Chondrocyte (in vitro differentiated cells): ENCODE data around the gene ADCYAP1R1. TPM values are rescaled to one million over a fixed set of nuclear protein-coding genes. Genes with fewer than 3 reads are reported as not detected.

Experiments used
- DNase-seq: peaks from one replicate; pipeline ENCODE4 v3.0.0; 2021; ENCODE audit warnings: mixed read lengths, low spot score
- H3K27ac Mint-ChIP-seq: one replicate; pipeline ENCODE4 v1.8.0; 2021; ENCODE audit warnings: mild to moderate bottlenecking, moderate library complexity, mixed read lengths; ENCODE audit not compliant: unreplicated experiment
- H3K27me3 Mint-ChIP-seq: 2 replicates; pipeline ENCODE4 v1.8.0; 2021; ENCODE audit warnings: low read depth, mixed read lengths
- H3K36me3 Mint-ChIP-seq: 2 replicates; pipeline ENCODE4 v1.8.0; 2021; ENCODE audit warnings: low read depth, mixed read lengths
- H3K4me1 Mint-ChIP-seq: 2 replicates; pipeline ENCODE4 v1.8.0; 2021; ENCODE audit warnings: low read depth, mild to moderate bottlenecking, mixed read lengths
- H3K4me3 Mint-ChIP-seq: one replicate; pipeline ENCODE4 v1.8.0; 2021; ENCODE audit warnings: mild to moderate bottlenecking, moderate library complexity, mixed read lengths; ENCODE audit not compliant: unreplicated experiment
- H3K9me3 Mint-ChIP-seq: 2 replicates; pipeline ENCODE4 v1.8.0; 2021; ENCODE audit warnings: low read depth, mixed read lengths
- CTCF ChIP-seq: fragments of 200-600 bp; sonication (generic); IDR thresholded peaks from 2 replicates; pipeline ENCODE4 v1.5.0; 2021; ENCODE audit warnings: antibody characterized with exemption, mild to moderate bottlenecking, moderate library complexity
- total RNA-seq: library from RNA; stranded (reverse); gene quantifications from 3 replicates; pipeline ENCODE4 v1.2.1, GENCODE V29; 2021

The ADCYAP1R1 gene
- total RNA-seq, 1 donor from 2014 or later: not detected

DNA sequence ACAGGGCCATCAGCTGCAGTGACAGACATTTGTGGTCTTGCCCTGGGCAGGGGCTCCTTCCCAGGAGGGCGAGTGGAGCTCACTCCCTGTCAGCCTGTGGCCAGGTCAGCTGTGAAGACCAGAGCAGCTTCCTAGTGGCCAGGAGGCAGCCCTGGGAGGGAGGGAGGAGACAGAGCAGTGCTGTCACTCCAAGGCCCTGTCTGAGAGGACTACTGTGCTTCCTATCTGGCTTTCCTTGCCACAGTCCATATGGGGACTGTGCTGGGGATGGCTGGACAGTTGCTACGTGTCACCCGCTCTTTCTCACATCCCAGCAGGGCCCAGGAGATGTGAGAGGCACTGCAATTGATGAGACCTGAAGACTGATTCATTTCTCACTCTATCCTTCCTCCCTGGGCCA is 15.2 kb upstream of the ADCYAP1R1 start:
- no peaks in the 10 kb centered on the region for H3K36me3 Mint-ChIP-seq
- H3K27me3 Mint-ChIP-seq: peaks cover 81% of the 10 kb centered on the region
- H3K9me3 Mint-ChIP-seq: no peaks in the 10 kb centered on the region
- H3K27ac Mint-ChIP-seq: no peak overlapping the region
- no peak for TF ChIP-seq CTCF
- no peak for DNase-seq
- H3K4me3 Mint-ChIP-seq: no peak overlapping the region
- H3K4me1 Mint-ChIP-seq: no peaks in the 10 kb centered on the region

DNA sequence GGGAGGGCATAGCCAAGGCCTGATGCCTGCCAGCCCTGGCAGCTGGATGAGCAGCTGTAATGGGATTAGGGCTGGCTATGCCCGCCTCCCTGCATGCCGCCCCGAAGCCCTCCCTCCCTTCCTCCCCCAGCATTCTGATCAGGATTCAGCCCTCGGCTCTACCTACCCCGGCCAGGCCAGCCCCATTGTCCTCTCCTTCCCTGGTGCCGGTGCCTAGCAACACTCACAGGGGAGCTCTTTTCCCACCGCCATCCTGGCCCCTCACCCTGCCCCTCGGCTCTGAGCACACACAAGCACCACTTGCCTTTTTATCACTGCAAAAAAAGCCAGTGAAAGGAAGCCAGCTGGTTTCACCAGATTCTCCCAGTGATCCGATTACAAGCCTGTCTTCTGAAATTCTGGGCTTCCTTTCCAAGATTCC is 9.0 kb upstream of the ADCYAP1R1 start:
- Mint-ChIP-seq H3K4me1 (no peaks in the 10 kb centered on the region), H3K9me3 (no peaks in the 10 kb centered on the region), H3K4me3 (no peak overlapping the region), H3K27me3 (peaks cover 67% of the 10 kb centered on the region), H3K27ac (no peak overlapping the region), H3K36me3 (no peaks in the 10 kb centered on the region)
- TF ChIP-seq CTCF: no peak
- DNase-seq: no peak

GRCh38 chr7:31044529-31044928 is 7.6 kb upstream of the ADCYAP1R1 start:
- no peak for DNase-seq
- Mint-ChIP-seq H3K27me3 (peaks cover 58% of the 10 kb centered on the region), H3K27ac (no peak overlapping the region), H3K4me1 (no peaks in the 10 kb centered on the region), H3K9me3 (no peaks in the 10 kb centered on the region), H3K36me3 (no peaks in the 10 kb centered on the region), H3K4me3 (no peak overlapping the region)
- no peak for TF ChIP-seq CTCF

DNA sequence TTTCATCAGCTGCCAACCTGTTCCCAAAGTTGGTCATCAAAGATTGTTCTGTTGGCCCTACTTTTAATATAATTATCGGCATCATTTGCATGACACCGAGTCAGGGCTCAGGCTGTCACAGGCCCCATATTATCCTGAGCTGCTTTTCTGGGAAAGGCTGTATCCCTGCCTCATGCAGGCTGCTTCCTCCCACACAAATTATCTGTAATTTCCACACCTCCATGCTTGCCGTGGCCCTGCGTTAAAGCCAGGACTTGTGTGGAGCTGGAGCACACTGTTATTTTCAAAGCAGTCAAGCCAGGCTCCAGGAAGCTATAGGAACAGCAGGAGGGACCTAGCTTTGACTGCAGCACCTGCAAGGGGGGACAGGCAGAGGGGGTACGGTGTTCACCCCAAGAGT is 5.4 kb upstream of the ADCYAP1R1 start:
- Mint-ChIP-seq H3K9me3 (no peaks in the 10 kb centered on the region), H3K27me3 (peaks cover 62% of the 10 kb centered on the region), H3K4me3 (no peak overlapping the region), H3K27ac (no peak overlapping the region), H3K36me3 (no peaks in the 10 kb centered on the region), H3K4me1 (peaks cover 2% of the 10 kb centered on the region)
- TF ChIP-seq CTCF: no peak
- DNase-seq: no peak

- Mint-ChIP-seq H3K4me3 (no peak overlapping the region), H3K36me3 (no peaks in the 10 kb centered on the region), H3K9me3 (no peaks in the 10 kb centered on the region), H3K4me1 (peaks cover 4% of the 10 kb centered on the region), H3K27me3 (peaks cover 56% of the 10 kb centered on the region), H3K27ac (no peak overlapping the region)
- DNase-seq: no peak
- no peak for TF ChIP-seq CTCF
These were observed 4.6 kb upstream of the ADCYAP1R1 start for GRCh38 chr7:31047313-31048146.
